Measurements from ENCODE around the gene CREB5. TPM values are rescaled to one million over a fixed set of nuclear protein-coding genes. Genes with fewer than 3 reads are reported as not detected.

The CREB5 gene
- total RNA-seq, 1 donor from 2014 or later = 8.9 TPM

DNA sequence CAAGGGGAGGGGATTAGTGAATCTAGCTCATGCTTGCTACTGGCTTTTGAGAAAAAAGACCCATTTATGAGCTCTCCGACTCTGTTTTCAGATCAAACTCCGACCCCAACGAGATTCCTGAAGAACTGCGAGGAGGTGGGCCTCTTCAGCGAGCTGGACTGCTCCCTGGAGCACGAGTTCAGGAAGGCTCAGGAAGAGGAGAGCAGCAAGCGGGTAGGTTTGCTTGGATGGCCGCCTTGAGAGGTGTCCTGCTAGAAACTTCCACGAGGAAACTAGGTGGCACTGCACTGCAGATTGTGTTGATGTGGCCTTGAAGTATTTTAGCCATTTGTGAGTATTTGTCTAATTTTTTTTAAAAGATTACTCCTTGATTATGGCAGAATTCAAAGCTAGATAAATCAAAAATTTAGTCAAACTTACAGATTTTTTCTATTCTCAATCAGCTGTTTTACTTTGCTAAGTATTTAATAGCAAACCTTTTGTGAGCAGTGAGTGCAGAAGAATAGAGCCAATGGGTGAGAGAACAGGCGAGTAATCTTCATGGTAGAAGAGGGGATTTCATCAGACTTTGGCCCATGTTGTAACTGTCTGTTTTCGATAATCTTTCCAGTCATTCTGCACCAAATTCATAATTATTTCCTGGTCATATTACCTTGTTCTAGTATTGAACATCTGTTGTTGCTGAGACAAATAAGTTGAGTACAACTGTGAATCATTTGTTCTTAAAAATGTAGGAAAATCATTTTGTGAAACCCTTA, 95.4 kb downstream of the CREB5 start:
- Histone ChIP-seq H3K9me3 (no peaks in the 10 kb centered on the region), H3K36me3 (no peaks in the 10 kb centered on the region), H3K27ac (no peak overlapping the region), H3K4me3 (no peak overlapping the region), H3K4me1 (no peaks in the 10 kb centered on the region), H3K27me3 (no peaks in the 10 kb centered on the region)
- DNase-seq = no peak
- no peak for ATAC-seq
- intact Hi-C loops (cut with DNase I) = no loop called here
- TF ChIP-seq, protein P1, sequence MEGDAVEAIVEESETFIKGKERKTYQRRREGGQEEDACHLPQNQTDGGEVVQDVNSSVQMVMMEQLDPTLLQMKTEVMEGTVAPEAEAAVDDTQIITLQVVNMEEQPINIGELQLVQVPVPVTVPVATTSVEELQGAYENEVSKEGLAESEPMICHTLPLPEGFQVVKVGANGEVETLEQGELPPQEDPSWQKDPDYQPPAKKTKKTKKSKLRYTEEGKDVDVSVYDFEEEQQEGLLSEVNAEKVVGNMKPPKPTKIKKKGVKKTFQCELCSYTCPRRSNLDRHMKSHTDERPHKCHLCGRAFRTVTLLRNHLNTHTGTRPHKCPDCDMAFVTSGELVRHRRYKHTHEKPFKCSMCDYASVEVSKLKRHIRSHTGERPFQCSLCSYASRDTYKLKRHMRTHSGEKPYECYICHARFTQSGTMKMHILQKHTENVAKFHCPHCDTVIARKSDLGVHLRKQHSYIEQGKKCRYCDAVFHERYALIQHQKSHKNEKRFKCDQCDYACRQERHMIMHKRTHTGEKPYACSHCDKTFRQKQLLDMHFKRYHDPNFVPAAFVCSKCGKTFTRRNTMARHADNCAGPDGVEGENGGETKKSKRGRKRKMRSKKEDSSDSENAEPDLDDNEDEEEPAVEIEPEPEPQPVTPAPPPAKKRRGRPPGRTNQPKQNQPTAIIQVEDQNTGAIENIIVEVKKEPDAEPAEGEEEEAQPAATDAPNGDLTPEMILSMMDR (IDR thresholded peaks at IDR 0.05) = no peak

DNA sequence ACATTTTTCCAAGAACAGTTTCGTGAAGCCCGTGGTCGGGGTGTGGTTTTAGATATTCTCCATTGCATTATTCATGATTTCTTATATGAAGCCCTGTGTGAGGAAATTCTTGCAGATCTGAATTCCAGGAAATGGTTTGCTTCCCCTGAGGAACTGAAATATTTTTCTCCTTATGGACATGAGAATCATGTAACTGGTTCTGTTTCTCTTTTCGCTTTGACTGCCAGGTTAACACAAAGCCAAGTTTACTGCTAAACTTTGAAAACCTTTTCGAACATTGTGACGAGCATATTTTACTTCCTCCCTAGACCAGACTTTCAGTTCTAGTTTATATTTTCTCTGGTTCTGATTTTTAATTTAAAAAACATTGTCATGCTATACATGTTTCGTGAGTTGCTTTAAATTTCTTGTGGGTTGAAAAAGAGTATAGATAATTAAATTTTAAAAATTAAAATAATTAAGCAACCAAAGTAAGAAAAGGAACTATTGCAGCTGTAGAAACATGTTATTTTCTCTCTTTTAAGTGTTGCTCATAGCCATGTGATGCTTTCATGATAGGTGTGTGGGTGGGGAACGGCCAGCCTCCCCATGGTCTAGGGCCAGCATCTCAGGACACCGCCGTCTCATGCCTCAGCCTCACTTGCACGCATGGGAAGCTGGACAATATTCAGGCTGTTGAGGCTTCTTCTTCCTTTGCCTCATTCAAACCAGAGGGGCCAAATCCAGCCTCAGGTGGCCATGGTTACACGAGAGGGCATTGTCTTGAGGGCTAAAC, 97.1 kb downstream of the CREB5 start:
- Histone ChIP-seq H3K27ac (peak overlapping the region; percentile 52), H3K4me3 (no peak overlapping the region), H3K9me3 (no peaks in the 10 kb centered on the region), H3K4me1 (no peaks in the 10 kb centered on the region), H3K27me3 (no peaks in the 10 kb centered on the region), H3K36me3 (no peaks in the 10 kb centered on the region)
- intact Hi-C loops (cut with DNase I) = no loop called here
- DNase-seq (peak; percentile 73), ATAC-seq (peak; percentile 94)
- TF ChIP-seq, protein P1 (IDR thresholded peaks at IDR 0.05) = no peak

DNA sequence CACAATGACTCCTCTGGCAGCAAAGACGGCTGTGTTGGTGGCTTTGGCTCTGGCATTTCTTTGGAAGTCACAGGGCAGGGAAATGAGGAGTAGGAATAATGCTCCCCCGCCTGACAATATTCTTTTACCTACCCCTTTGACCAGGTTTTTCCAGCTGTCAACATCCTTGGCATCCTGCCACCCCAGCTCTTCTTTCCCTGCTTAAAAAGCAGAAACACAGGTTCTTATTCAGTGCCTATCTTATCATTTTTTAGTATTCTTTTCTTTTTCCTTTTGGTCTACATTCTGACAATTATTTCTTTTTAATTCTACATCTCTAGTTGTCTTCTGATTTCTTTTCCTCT, 97.7 kb downstream of the CREB5 start:
- no peaks in the 10 kb centered on the region for H3K9me3 ChIP-seq
- H3K4me1 ChIP-seq = no peaks in the 10 kb centered on the region
- H3K27me3 ChIP-seq = no peaks in the 10 kb centered on the region
- no peaks in the 10 kb centered on the region for H3K36me3 ChIP-seq
- TF ChIP-seq, protein P1 (IDR thresholded peaks at IDR 0.05) = no peak
- intact Hi-C loops (cut with DNase I) = no loop called here
- no peak overlapping the region for H3K4me3 ChIP-seq
- peak overlapping the region; percentile 52 for H3K27ac ChIP-seq
- no peak for ATAC-seq
- no peak for DNase-seq

DNA sequence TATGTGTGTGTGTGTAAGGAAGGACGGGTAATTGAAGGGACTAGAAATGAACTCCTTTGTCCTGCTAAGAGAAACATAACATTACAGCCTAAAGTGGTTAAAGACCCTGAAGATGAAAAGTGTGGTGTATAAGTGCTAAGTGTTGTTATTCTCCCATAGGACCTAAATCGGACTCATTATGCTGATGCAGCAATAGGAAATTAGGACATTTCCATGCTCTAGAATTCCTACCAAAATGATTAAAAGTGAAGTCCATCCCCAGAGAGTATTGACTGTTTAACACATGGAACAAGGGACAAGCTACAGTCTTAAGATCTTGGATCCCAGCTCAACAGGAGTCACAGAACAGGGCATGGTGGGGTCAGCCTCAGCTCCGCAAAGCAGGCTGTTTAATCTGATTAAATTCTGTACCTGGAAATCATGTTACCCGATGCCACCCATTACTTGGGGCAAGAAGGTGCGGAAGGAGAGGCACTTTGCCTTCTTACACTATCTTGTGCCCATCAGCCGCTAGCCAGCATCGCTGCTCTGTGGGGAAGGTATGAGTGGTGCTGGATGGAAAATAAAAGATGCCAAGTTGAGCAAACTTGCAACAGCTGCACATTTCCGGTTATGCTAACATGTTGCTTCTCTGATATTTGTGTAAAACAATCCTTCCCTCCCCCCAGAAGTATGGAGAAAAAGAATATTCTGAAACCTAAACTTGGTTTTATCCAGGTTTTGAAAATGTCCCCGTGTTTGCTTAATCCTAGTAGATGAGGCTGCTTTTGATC, 100.5 kb downstream of the CREB5 start:
- Histone ChIP-seq H3K36me3 (no peaks in the 10 kb centered on the region), H3K4me1 (no peaks in the 10 kb centered on the region), H3K9me3 (no peaks in the 10 kb centered on the region), H3K27me3 (no peaks in the 10 kb centered on the region), H3K27ac (no peak overlapping the region), H3K4me3 (no peak overlapping the region)
- intact Hi-C loops (cut with DNase I) = no loop called here
- ATAC-seq (no peak), DNase-seq (no peak)
- TF ChIP-seq, protein P1 (IDR thresholded peaks at IDR 0.05) = no peak

DNA sequence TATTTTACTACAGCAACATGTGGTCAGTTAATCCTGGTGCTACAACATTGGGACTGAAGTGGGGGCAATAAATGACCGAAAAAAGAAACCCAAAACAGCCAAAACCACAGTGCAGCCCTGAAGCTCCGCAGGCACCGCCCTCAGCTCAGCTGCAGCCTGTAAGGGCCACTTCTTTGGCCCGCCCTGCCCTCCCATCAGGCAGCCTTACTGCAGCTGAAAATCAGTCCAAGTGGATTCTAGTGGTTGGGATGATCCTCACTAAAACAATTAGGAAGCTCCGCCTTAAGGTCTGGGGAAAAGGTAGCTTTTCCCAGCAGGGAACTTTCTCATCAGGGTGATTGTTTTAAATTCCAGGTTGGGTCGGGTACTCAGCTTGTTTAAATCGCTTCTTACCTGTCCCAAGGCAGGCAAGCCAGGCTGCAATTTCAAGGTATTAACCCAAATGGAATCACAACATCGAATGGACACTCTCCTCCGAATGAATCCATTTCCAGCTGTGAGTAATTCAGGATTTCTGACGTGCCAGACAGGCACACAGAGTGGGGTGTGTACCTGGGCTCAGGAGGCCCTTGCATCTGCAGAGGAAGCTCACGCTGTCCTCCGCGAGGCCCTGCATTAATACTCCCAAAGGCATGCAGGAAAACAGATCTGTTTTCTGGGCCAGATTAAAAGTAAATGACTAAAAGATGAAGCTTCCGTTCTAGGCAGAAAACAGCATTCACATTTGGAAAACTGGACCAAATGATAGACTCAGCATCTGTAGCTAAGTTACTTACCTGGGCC, 104.3 kb downstream of the CREB5 start:
- intact Hi-C loops (cut with DNase I) = no loop called here
- Histone ChIP-seq H3K9me3 (no peaks in the 10 kb centered on the region), H3K36me3 (no peaks in the 10 kb centered on the region), H3K27me3 (no peaks in the 10 kb centered on the region), H3K4me3 (no peak overlapping the region), H3K27ac (no peak overlapping the region), H3K4me1 (peaks cover 3% of the 10 kb centered on the region)
- no peak for ATAC-seq
- no peak for DNase-seq
- TF ChIP-seq, protein P1 (IDR thresholded peaks at IDR 0.05) = no peak
